Liver (tissue), 9 donors: ENCODE data around the gene G6PC1. TPM values are rescaled to one million over a fixed set of nuclear protein-coding genes. Genes with fewer than 3 reads are reported as not detected.
"Not testable (repeated sequence)": the region's sequence is repeated elsewhere in the genome, so short reads cannot be mapped to it uniquely, and the experiment has no call there.

ENCODE experiments used
- DNase-seq: peaks from one replicate; pipeline ENCODE4 v3.0.0-alpha.2; 2017; ENCODE audit warnings: low spot score
- H3K27ac ChIP-seq, 2 donors: one replicate each; pipeline ENCODE4 v1.7.0; 2013; ENCODE audit warnings: inconsistent platforms in 2 of 2, low read length in 2 of 2, control low read depth in 1 of 2, low read depth in 1 of 2, mild to moderate bottlenecking in 1 of 2
- H3K27me3 ChIP-seq, 4 donors: one replicate each; pipeline versions ENCODE4 v1.6.1 to v1.7.0; 2013; ENCODE audit warnings: low read length in 3 of 4, inconsistent platforms in 1 of 4, mild to moderate bottlenecking in 1 of 4, moderate library complexity in 1 of 4; ENCODE audit not compliant: control insufficient read depth in 4 of 4, insufficient read depth in 4 of 4
- H3K36me3 ChIP-seq, 4 donors: one replicate each; pipeline versions ENCODE4 v1.6.1 to v1.7.0; 2013; ENCODE audit warnings: low read length in 3 of 4, mild to moderate bottlenecking in 3 of 4, low read depth in 1 of 4, moderate library complexity in 1 of 4; ENCODE audit not compliant: control insufficient read depth in 4 of 4, insufficient read depth in 3 of 4
- H3K4me1 ChIP-seq, 4 donors: one replicate each; pipeline versions ENCODE4 v1.6.1 to v1.7.0; 2013; ENCODE audit warnings: low read length in 3 of 4, mild to moderate bottlenecking in 3 of 4, moderate library complexity in 1 of 4; ENCODE audit not compliant: control insufficient read depth in 4 of 4, insufficient read depth in 4 of 4
- H3K4me3 ChIP-seq, 3 donors: one replicate each; pipeline versions ENCODE4 v1.6.1 to v1.7.0; 2013; ENCODE audit warnings: low read length in 3 of 3, control low read depth in 1 of 3, low read depth in 1 of 3, mild to moderate bottlenecking in 1 of 3
- H3K9ac ChIP-seq, 2 donors: one replicate each; pipeline ENCODE4 v1.7.0; 2013; ENCODE audit warnings: low read length in 2 of 2, mild to moderate bottlenecking in 2 of 2, moderate library complexity in 2 of 2, control low read depth in 1 of 2, low read depth in 1 of 2
- H3K9me3 ChIP-seq, 4 donors: one replicate each; pipeline versions ENCODE4 v1.6.1 to v1.7.0; 2013; ENCODE audit warnings: low read length in 3 of 4; ENCODE audit not compliant: control insufficient read depth in 4 of 4
- ATF3 ChIP-seq: IDR thresholded peaks from 2 replicates; pipeline ENCODE4 v1.6.1; 2016; ENCODE audit warnings: antibody characterized with exemption
- CTCF ChIP-seq: fragments of 150-350 bp; IDR thresholded peaks from 2 replicates; pipeline ENCODE4 v1.5.1; 2017; ENCODE audit warnings: improper control_type of control experiment, low read depth, low read length; ENCODE audit not compliant: missing input control
- EGR1 ChIP-seq, 2 donors: IDR thresholded peaks; 2 replicates each; pipeline ENCODE4 v1.6.1; 2016 to 2018; ENCODE audit warnings: antibody characterized with exemption in 2 of 2, low read depth in 2 of 2
- FOXA2 ChIP-seq: IDR thresholded peaks from 2 replicates; pipeline ENCODE4 v1.6.1; 2016; ENCODE audit warnings: antibody characterized with exemption
- GABPA ChIP-seq, 2 donors: IDR thresholded peaks in 1 of 2; conservative IDR thresholded peaks in 1 of 2; 2 replicates each; pipeline ENCODE4 v1.6.1; 2016; ENCODE audit warnings: antibody characterized with exemption in 2 of 2, mild to moderate bottlenecking in 1 of 2, moderate library complexity in 1 of 2
- HNF4A ChIP-seq, 2 donors: conservative IDR thresholded peaks; 2 replicates each; pipeline ENCODE4 v1.6.1; 2016; ENCODE audit warnings: antibody characterized with exemption in 2 of 2, mild to moderate bottlenecking in 2 of 2
- HNF4G ChIP-seq: IDR thresholded peaks from 2 replicates; pipeline ENCODE4 v1.6.1; 2016; ENCODE audit warnings: antibody characterized with exemption
- JUND ChIP-seq, 2 donors: IDR thresholded peaks; 2 replicates each; pipeline ENCODE4 v1.6.1; 2016; ENCODE audit warnings: antibody characterized with exemption in 2 of 2
- NR2F2 ChIP-seq: IDR thresholded peaks from 2 replicates; pipeline ENCODE4 v1.6.1; 2016; ENCODE audit warnings: antibody characterized with exemption
- RAD21 ChIP-seq, 2 donors: IDR thresholded peaks; 2 replicates each; pipeline ENCODE4 v1.6.1; 2016; ENCODE audit warnings: antibody characterized with exemption in 2 of 2, mild to moderate bottlenecking in 2 of 2
- REST ChIP-seq: IDR thresholded peaks from 2 replicates; pipeline ENCODE4 v1.6.1; 2016; ENCODE audit warnings: antibody characterized with exemption, mild to moderate bottlenecking
- SP1 ChIP-seq: IDR thresholded peaks from 2 replicates; pipeline ENCODE4 v1.6.1; 2018; ENCODE audit warnings: antibody characterized with exemption, mild to moderate bottlenecking
- TAF1 ChIP-seq: conservative IDR thresholded peaks from 2 replicates; pipeline ENCODE4 v1.6.1; 2016; ENCODE audit warnings: antibody characterized with exemption, mild to moderate bottlenecking
- ZBTB33 ChIP-seq: IDR thresholded peaks from 2 replicates; pipeline ENCODE4 v1.6.1; 2016; ENCODE audit warnings: antibody characterized with exemption
- WGBS: extraction: QIAGEN DNeasy Blood & Tissue Kit; methylation state at CpG from one replicate; pipeline ENCODE4 v1.1.7; 2013; 5-methylcytosine and 5-hydroxymethylcytosine counted together
- polyA plus RNA-seq, 2 donors: library from polyadenylated mRNA; stranded (reverse) in 1 of 2; unstranded in 1 of 2; fragments of 200-250 nt in 1 of 2; fragments of >200 nt in 1 of 2; fragmentation: Nextera tagmentation in 1 of 2; extraction: Ambion mirVana in 1 of 2; gene quantifications; one replicate each; pipeline versions ENCODE4 v1.2.1 to v1.2.3, GENCODE V29; 2013 to 2015
- total RNA-seq, 2 donors: library from RNA; depleted of rRNA; stranded (reverse); fragments of >200 nt; gene quantifications; one replicate each; pipeline ENCODE4 v1.2.3, GENCODE V29; 2014
- donor health status: healthy.
- donor health status: healthy.
- donor health status: healthy.
- donor health status: healthy.
- donor health status: healthy.

The G6PC1 gene
- total and polyA plus RNA-seq, 4 donors, result 23.8 to 271 (median 114) TPM

- 87% methylated on average over 6 of the region's 6 CpGs for WGBS
- no peak for DNase-seq
- H3K27ac ChIP-seq, result no peak overlapping the region
- TF ChIP-seq ZBTB33 (no peak), JUND (IDR thresholded peaks at IDR 0.05) (no peak), EGR1 (IDR thresholded peaks at IDR 0.05; ENCODE audit: low read depth in 2 of 2) (no peak), FOXA2 (no peak), NR2F2 (no peak), SP1 (no peak), HNF4G (no peak), HNF4A (conservative IDR thresholded peaks at IDR 0.05) (no peak), ATF3 (no peak), TAF1 (no peak)
- no peaks in the 10 kb centered on the region for H3K9me3 ChIP-seq
- H3K4me3 ChIP-seq, result no peak overlapping the region
- H3K9ac ChIP-seq, result no peak overlapping the region
- peaks cover 5 to 66% (median 48%) of the 10 kb centered on the region in 4 donors for H3K4me1 ChIP-seq
- no peaks in the 10 kb centered on the region for H3K27me3 ChIP-seq
- H3K36me3 ChIP-seq, result peaks cover 3 to 18% (median 12%) of the 10 kb centered on the region in 4 donors
Measured at GRCh38 chr17:42873315-42873714, 27.3 kb upstream of the G6PC1 start.

GRCh38 chr17:42873932-42874695, 26.5 kb upstream of the G6PC1 start:
- H3K27ac ChIP-seq, H3K27me3 ChIP-seq, H3K9ac ChIP-seq, DNase-seq, H3K9me3 ChIP-seq, H3K4me3 ChIP-seq: not testable (repeated sequence)
- peaks cover 3 to 18% (median 12%) of the 10 kb centered on the region in 4 donors for H3K36me3 ChIP-seq
- H3K4me1 ChIP-seq, result peaks cover 5 to 70% (median 52%) of the 10 kb centered on the region in 4 donors
- WGBS, result 86% methylated on average over 8 of the region's 12 CpGs

- Histone ChIP-seq H3K27ac (no peak overlapping the region), H3K27me3 (no peaks in the 10 kb centered on the region), H3K9me3 (no peaks in the 10 kb centered on the region), H3K4me1 (peaks cover 4 to 56% (median 39%) of the 10 kb centered on the region in 4 donors), H3K4me3 (no peak overlapping the region), H3K9ac (no peak overlapping the region), H3K36me3 (peaks cover 3 to 14% (median 9%) of the 10 kb centered on the region in 4 donors)
- no peak for TF ChIP-seq ATF3
- TF ChIP-seq REST, result no peak
- no peak for TF ChIP-seq ZBTB33
- no peak for TF ChIP-seq CTCF
- TF ChIP-seq RAD21 (IDR thresholded peaks at IDR 0.05), result no peak
- no peak for TF ChIP-seq HNF4G
- TF ChIP-seq NR2F2, result no peak
- TF ChIP-seq EGR1 (IDR thresholded peaks at IDR 0.05; ENCODE audit: low read depth in 2 of 2), result no peak
- no peak for TF ChIP-seq GABPA (IDR thresholded peaks at IDR 0.05 in 1 of 2, conservative IDR thresholded peaks at IDR 0.05 in 1 of 2)
- no peak for DNase-seq
- WGBS, result 92% methylated on average over 10 of the region's 10 CpGs
Measured at GRCh38 chr17:42877037-42877436, 23.6 kb upstream of the G6PC1 start.
